ENCODE results near the gene ESPN.
A peak's percentile ranks its signal among the peaks of the same experiment; 100 is the strongest.
"Not testable (repeated sequence)": the region's sequence is repeated elsewhere in the genome, so short reads cannot be mapped to it uniquely, and the experiment has no call there.

Gene ESPN

GRCh38 chr1:6483017-6483760 lies 58.6 kb downstream of the ESPN start:
- DNase-seq (ENCODE audit: low spot score), result no peak

- no peak for DNase-seq (ENCODE audit: low spot score)
Measured at GRCh38 chr1:6483761-6484117, 59.2 kb downstream of the ESPN start.

GRCh38 chr1:6484826-6485167 lies 60.2 kb downstream of the ESPN start:
- no peak for DNase-seq (ENCODE audit: low spot score)

- DNase-seq (ENCODE audit: low spot score), result no peak
Measured at GRCh38 chr1:6485168-6486101, 60.9 kb downstream of the ESPN start.

GRCh38 chr1:6486433-6487011 lies 61.9 kb downstream of the ESPN start:
- peak; percentile 81 for DNase-seq (ENCODE audit: low spot score)

GRCh38 chr1:6487804-6488484 lies 63.4 kb downstream of the ESPN start:
- DNase-seq (ENCODE audit: low spot score), result no peak

GRCh38 chr1:6488602-6489382 lies 64.2 kb downstream of the ESPN start:
- DNase-seq (ENCODE audit: low spot score), result no peak

- no peak for DNase-seq (ENCODE audit: low spot score)
Measured at GRCh38 chr1:6489383-6489765, 64.8 kb downstream of the ESPN start.

GRCh38 chr1:6489799-6490180 lies 65.2 kb downstream of the ESPN start:
- DNase-seq (ENCODE audit: low spot score), result peak; percentile 88

GRCh38 chr1:6490181-6491080 lies 65.9 kb downstream of the ESPN start:
- DNase-seq (ENCODE audit: low spot score), result peak; percentile 74

- no peak for DNase-seq (ENCODE audit: low spot score)
Measured at GRCh38 chr1:6491081-6491449, 66.5 kb downstream of the ESPN start.

GRCh38 chr1:6491480-6491962 lies 66.9 kb downstream of the ESPN start, which contains the start of gene PLEKHG5:
PLEKHG5 (minus strand) TSS chr1:6491667; CDS start chr1:6477571, 14,096 bp downstream.
- no peak for DNase-seq (ENCODE audit: low spot score)

- DNase-seq (ENCODE audit: low spot score), result no peak
Measured at GRCh38 chr1:6491966-6492365, 67.4 kb downstream of the ESPN start.

- not testable (repeated sequence) for DNase-seq (ENCODE audit: low spot score)
Measured at GRCh38 chr1:6493834-6494223, 69.3 kb downstream of the ESPN start.

- DNase-seq (ENCODE audit: low spot score), result no peak
Measured at GRCh38 chr1:6494627-6495026, 70.1 kb downstream of the ESPN start.

- no peak for DNase-seq (ENCODE audit: low spot score)
Measured at GRCh38 chr1:6495041-6495441, 70.5 kb downstream of the ESPN start.

GRCh38 chr1:6495540-6496364 lies 71.2 kb downstream of the ESPN start:
- no peak for DNase-seq (ENCODE audit: low spot score)

- no peak for DNase-seq (ENCODE audit: low spot score)
Measured at GRCh38 chr1:6496365-6496721, 71.8 kb downstream of the ESPN start.

GRCh38 chr1:6496890-6497214 lies 72.3 kb downstream of the ESPN start:
- DNase-seq (ENCODE audit: low spot score), result no peak

Measured in germinal center (tissue), 1 donor.